Body of pancreas (tissue), 4 donors: ENCODE results near the gene ARRDC2. TPM values are rescaled to one million over a fixed set of nuclear protein-coding genes. Genes with fewer than 3 reads are reported as not detected.
A peak's percentile ranks its signal among the peaks of the same experiment; 100 is the strongest.

Source experiments
- ATAC-seq: fragments of 150-250 bp; one replicate; pipeline ENCODE4 v1.9.1; 2016
- DNase-seq, 4 donors: peaks; one replicate each; pipeline ENCODE4 v3.0.0-alpha.2; 2019
- H3K27ac ChIP-seq, 4 donors: fragments of 200-600 bp; sonication (generic); 1 replicate in 3 of 4; 2 replicates in 1 of 4; pipeline versions ENCODE4 v1.5.1 to v1.6.1; 2016 to 2019; ENCODE audit warnings: mild to moderate bottlenecking in 1 of 4, mixed read lengths in 1 of 4, moderate library complexity in 1 of 4
- H3K27me3 ChIP-seq, 2 donors: fragments of 200-600 bp; sonication (generic); one replicate each; pipeline ENCODE4 v1.6.0; 2016; ENCODE audit warnings: mild to moderate bottlenecking in 1 of 2
- H3K36me3 ChIP-seq, 2 donors: fragments of 200-600 bp; sonication (generic); replicated peaks in 1 of 2; 2 replicates each; pipeline ENCODE4 v1.5.1; 2016; ENCODE audit warnings: low read depth in 2 of 2; ENCODE audit not compliant: insufficient read depth in 1 of 2
- H3K4me1 ChIP-seq: fragments of 200-600 bp; sonication (generic); one replicate; pipeline ENCODE4 v1.6.0; 2016
- H3K4me3 ChIP-seq, 2 donors: fragments of 200-600 bp; sonication (generic); 1 replicate in 1 of 2; 2 replicates in 1 of 2; pipeline ENCODE4 v1.5.1; 2016 to 2019
- H3K9me3 ChIP-seq, 3 donors: fragments of 200-600 bp; sonication (generic); 1 replicate in 2 of 3; 2 replicates in 1 of 3; pipeline ENCODE4 v1.5.1; 2016
- CTCF ChIP-seq, 7 experiments: fragments of 450-650 bp in 4 of 7; fragments of 200-600 bp in 3 of 7; sonication (generic) in 3 of 7; IDR thresholded peaks; one replicate each; pipeline ENCODE4 v1.5.1; 2016 to 2019; ENCODE audit warnings: antibody characterized with exemption in 7 of 7
- POLR2A ChIP-seq, 3 donors: fragments of 450-650 bp; IDR thresholded peaks; one replicate each; pipeline ENCODE4 v1.6.1; 2016; ENCODE audit warnings: antibody characterized with exemption in 3 of 3, mild to moderate bottlenecking in 2 of 3
- WGBS, 2 donors: methylation state at CpG; one replicate each; pipeline ENCODE4 v1.1.5; 2017; 5-methylcytosine and 5-hydroxymethylcytosine counted together
- intact Hi-C: fragments of 100-400 bp; cut with DNase I; formaldehyde crosslinking; loops from one replicate; pipeline ENCODE4 v1.15.1; 2023
- total RNA-seq, 2 donors: library from RNA; depleted of rRNA; stranded (reverse); fragments of >200 nt; gene quantifications; one replicate each; pipeline ENCODE4 v1.1.0, GENCODE V29; 2016

ARRDC2 gene
- total RNA-seq, 2 donors from 2014 or later, result 23.1 to 30.1 TPM

GRCh38 chr19:17997969-17998826 lies 9.8 kb upstream of the ARRDC2 start:
- no peak overlapping the region for H3K4me3 ChIP-seq
- WGBS, 2 donors, result 41% methylated on average over 16 to 41 of the region's 41 CpGs
- H3K36me3 ChIP-seq, result no peaks in the 10 kb centered on the region
- H3K4me1 ChIP-seq, result peaks cover 13% of the 10 kb centered on the region
- no peak overlapping the region for H3K27ac ChIP-seq
- ATAC-seq (no peak), DNase-seq (no peak)
- intact Hi-C loops, result loop anchor here (5.0 kb wide), 2 partner anchors 56 to 136 kb away; no protein-coding TSS in a partner anchor
- TF ChIP-seq CTCF (IDR thresholded peaks at IDR 0.05) (no peak), POLR2A (IDR thresholded peaks at IDR 0.05) (no peak)
- H3K9me3 ChIP-seq, result no peaks in the 10 kb centered on the region
- H3K27me3 ChIP-seq, result no peaks in the 10 kb centered on the region

GRCh38 chr19:17998827-17999150 lies 9.2 kb upstream of the ARRDC2 start:
- DNase-seq, result no peak
- no peak for ATAC-seq
- Histone ChIP-seq H3K4me3 (no peak overlapping the region), H3K36me3 (no peaks in the 10 kb centered on the region), H3K4me1 (peaks cover 13% of the 10 kb centered on the region), H3K27me3 (no peaks in the 10 kb centered on the region), H3K9me3 (no peaks in the 10 kb centered on the region), H3K27ac (no peak overlapping the region)
- 75% methylated on average over 5 of the region's 5 CpGs; no CpG with 5 or more reads in 1 of the 2 donors for WGBS, 2 donors
- intact Hi-C loops, result loop anchor here (5.0 kb wide), 2 partner anchors 56 to 136 kb away; no protein-coding TSS in a partner anchor
- TF ChIP-seq CTCF (IDR thresholded peaks at IDR 0.05), result no peak
- no peak for TF ChIP-seq POLR2A (IDR thresholded peaks at IDR 0.05)

- ATAC-seq (no peak), DNase-seq (no peak)
- WGBS, 2 donors, result 81% methylated on average over 9 to 18 of the region's 21 CpGs
- no peaks in the 10 kb centered on the region for H3K36me3 ChIP-seq
- intact Hi-C loops, result loop anchor here (5.0 kb wide), 2 partner anchors 58 to 138 kb away; no protein-coding TSS in a partner anchor
- no peaks in the 10 kb centered on the region for H3K27me3 ChIP-seq
- H3K4me1 ChIP-seq, result peaks cover 13% of the 10 kb centered on the region
- peak overlapping the region in 3 of 4 donors; percentile 53 to 84 (median 77) for H3K27ac ChIP-seq
- no peak for TF ChIP-seq POLR2A (IDR thresholded peaks at IDR 0.05)
- no peak for TF ChIP-seq CTCF (IDR thresholded peaks at IDR 0.05)
- H3K9me3 ChIP-seq, result no peaks in the 10 kb centered on the region
- H3K4me3 ChIP-seq, result no peak overlapping the region
Measured at GRCh38 chr19:17999684-18000479, 8.1 kb upstream of the ARRDC2 start.

- Histone ChIP-seq H3K36me3 (no peaks in the 10 kb centered on the region), H3K4me3 (no peak overlapping the region), H3K9me3 (no peaks in the 10 kb centered on the region), H3K4me1 (peaks cover 13% of the 10 kb centered on the region), H3K27ac (peak overlapping the region in 3 of 4 donors; percentile 72 to 84 (median 77)), H3K27me3 (no peaks in the 10 kb centered on the region)
- ATAC-seq (peak; percentile 3), DNase-seq (no peak)
- 35 to 53% methylated on average over 15 to 16 of the region's 17 CpGs for WGBS, 2 donors
- intact Hi-C loops, result no loop called here
- TF ChIP-seq CTCF (IDR thresholded peaks at IDR 0.05) (no peak), POLR2A (IDR thresholded peaks at IDR 0.05) (no peak)
Measured at GRCh38 chr19:18000480-18000914, 7.5 kb upstream of the ARRDC2 start.
